K562 (cell line): ENCODE measurements around the gene LPAR2. TPM values are rescaled to one million over a fixed set of nuclear protein-coding genes. Genes with fewer than 3 reads are reported as not detected.

Experiments
- ATAC-seq: fragments of 200-7000 bp; cut with Tn5 transposase; 3 replicates; pipeline ENCODE4 v1.9.1; 2020; ENCODE audit warnings: moderate library complexity
- BruUV-seq: library from RNA; stranded (reverse); fragments of 400-500 nt; replicated peaks from 2 replicates; lab custom pipeline; 2021; lab: Mats Ljungman, UMichigan
- CTCF ChIA-PET: fragments of 300-600 bp; formaldehyde crosslinking; extraction: SDS; loops from one replicate; lab custom pipeline; 2021; ENCODE audit warnings: low intra/inter-chr PET ratio; lab: Yijun Ruan, JAX
- POLR2A ChIA-PET: fragments of 300-600, 350-650 bp; sonication (Branson Sonifier 250); formaldehyde crosslinking; extraction: SDS; loops from one replicate; lab custom pipeline; 2021; ENCODE audit warnings: antibody characterized with exemption, inconsistent platforms; lab: Yijun Ruan, JAX
- DNase-seq, 4 experiments: peaks; one replicate each; pipeline versions ENCODE4 v3.0.0 to v3.0.0-alpha.2; 2011 to 2018; ENCODE audit warnings: low spot score in 3 of 4, mixed read lengths in 3 of 4; ENCODE audit errors: extremely low read depth in 1 of 4
- FAIRE-seq: peaks from 2 replicates; lab custom pipeline; 2011; peaks lifted over from hg19 to GRCh38; lab: Jason Lieb, UNC
- H2AFZ ChIP-seq: 2 replicates; pipeline ENCODE4 v1.6.0; 2011; ENCODE audit warnings: low read depth, low read length, control low read depth, inconsistent platforms
- H3K27ac ChIP-seq: fragments of 200-600 bp; 3 replicates; pipeline ENCODE4 v1.8.0; 2011; ENCODE audit warnings: low read depth, mild to moderate bottlenecking, control low read depth, inconsistent platforms, low read length, moderate library complexity, mixed read lengths; ENCODE audit errors: extremely low read depth
- H3K27me3 ChIP-seq, 2 experiments: fragments of 300-600 bp in 1 of 2; 2 replicates in 1 of 2; 3 replicates in 1 of 2; pipeline versions ENCODE4 v1.6.0 to v1.8.0; 2011; ENCODE audit warnings: inconsistent platforms in 2 of 2, low read length in 2 of 2, mild to moderate bottlenecking in 1 of 2, mixed read lengths in 1 of 2, moderate library complexity in 1 of 2; ENCODE audit not compliant: control insufficient read depth in 2 of 2, insufficient read depth in 2 of 2
- H3K36me3 ChIP-seq: fragments of 300-600 bp; 3 replicates; pipeline ENCODE4 v1.8.0; 2011; ENCODE audit warnings: mild to moderate bottlenecking, low read length, inconsistent platforms; ENCODE audit not compliant: control insufficient read depth, insufficient read depth
- H3K4me1 ChIP-seq, 2 experiments: fragments of 200-600 bp in 1 of 2; replicated peaks in 1 of 2; 2 replicates in 1 of 2; 3 replicates in 1 of 2; pipeline versions ENCODE4 v1.5.1 to v1.8.0; 2011; ENCODE audit warnings: inconsistent platforms in 2 of 2, low read length in 2 of 2, mild to moderate bottlenecking in 1 of 2, mixed read lengths in 1 of 2, moderate library complexity in 1 of 2; ENCODE audit not compliant: control insufficient read depth in 2 of 2, insufficient read depth in 2 of 2
- H3K4me2 ChIP-seq: 2 replicates; pipeline ENCODE4 v1.6.1; 2011; ENCODE audit warnings: low read length, control low read depth, inconsistent platforms, mixed read lengths; ENCODE audit not compliant: insufficient read depth
- H3K4me3 ChIP-seq: fragments of 200-600 bp; sonication (generic), shearing (Covaris generic); 2 replicates; pipeline ENCODE4 v1.5.1; 2016; ENCODE audit warnings: control low read depth, inconsistent platforms
- H3K79me2 ChIP-seq: fragments of 200-600 bp; 3 replicates; pipeline ENCODE4 v1.8.0; 2011; ENCODE audit warnings: low read length, inconsistent platforms; ENCODE audit not compliant: control insufficient read depth, insufficient read depth
- H3K9ac ChIP-seq, 2 experiments: 2 replicates each; pipeline versions ENCODE4 v1.6.0 to v1.6.1; 2011; ENCODE audit warnings: low read depth in 2 of 2, low read length in 2 of 2, control low read depth in 1 of 2, inconsistent platforms in 1 of 2, mild to moderate bottlenecking in 1 of 2, mixed read lengths in 1 of 2; ENCODE audit not compliant: insufficient read depth in 1 of 2
- H3K9me1 ChIP-seq: one replicate; pipeline ENCODE4 v1.6.0; 2011; ENCODE audit warnings: inconsistent platforms, mild to moderate bottlenecking, low read length, moderate library complexity; ENCODE audit not compliant: control insufficient read depth, insufficient read depth
- H3K9me3 ChIP-seq: replicated peaks from 2 replicates; pipeline ENCODE4 v1.5.1; 2011; ENCODE audit warnings: low read depth, low read length, inconsistent platforms; ENCODE audit not compliant: control insufficient read depth, insufficient read depth
- H4K20me1 ChIP-seq: replicated peaks from 2 replicates; pipeline ENCODE4 v1.6.1; 2011; ENCODE audit warnings: low read length, inconsistent platforms, mixed read lengths; ENCODE audit not compliant: control insufficient read depth, insufficient read depth
- SPI1 ChIP-seq: IDR thresholded peaks from 2 replicates; pipeline ENCODE4 v1.6.1; 2011; ENCODE audit warnings: low read depth, low read length, control low read depth, borderline replicate concordance
- YY1 ChIP-seq, 3 experiments: IDR thresholded peaks; 2 replicates each; pipeline ENCODE4 v1.6.1; 2011; ENCODE audit warnings: low read length in 2 of 3, mild to moderate bottlenecking in 2 of 3, moderate library complexity in 2 of 3, borderline replicate concordance in 1 of 3, control low read depth in 1 of 3, low read depth in 1 of 3; ENCODE audit not compliant: insufficient read depth in 3 of 3, insufficient replicate concordance in 2 of 3, control insufficient read depth in 1 of 3, insufficient read length in 1 of 3; ENCODE audit errors: extremely low read depth in 1 of 3
- ZNF551 ChIP-seq: fragments of 250-450 bp; sonication (Bioruptor Pico); IDR thresholded peaks from 2 replicates; pipeline ENCODE4 v1.5.0; 2021; ENCODE audit warnings: mild to moderate bottlenecking, moderate library complexity
- WGBS: fragments of 100-300 bp; shearing (Covaris generic); methylation state at CpG from one replicate; pipeline ENCODE4 v1.1.6; 2016; ENCODE audit warnings: low coverage, mixed read lengths; ENCODE audit not compliant: insufficient coverage; ENCODE audit errors: missing lambda C conversion rate; 5-methylcytosine and 5-hydroxymethylcytosine counted together
- in situ Hi-C: fragments of 300-500 bp; cut with MboI; formaldehyde crosslinking; loops from 4 replicates; pipeline ENCODE4 v1.15.0; 2018; ENCODE audit warnings: inconsistent platforms, mixed read lengths
- intact Hi-C: fragments of 100-400 bp; cut with micrococcal nuclease; formaldehyde crosslinking; loops from 2 replicates; pipeline ENCODE4 v1.14.2; 2022
- polyA plus RNA-seq, 8 experiments: library from polyadenylated mRNA; depleted of rRNA in 4 of 8; stranded (reverse) in 5 of 8; unstranded in 3 of 8; fragments of >200 nt; fragmentation: Nextera tagmentation in 2 of 8; fragmentation: Illumina TruSeq in 1 of 8; extraction: Ambion mirVana in 2 of 8; extraction: Trizol in 1 of 8; gene quantifications; 2 replicates each; pipeline versions ENCODE4 v1.2.1 to v1.2.3, GENCODE V29; 2011 to 2014; ENCODE audit warnings: inconsistent platforms in 1 of 8, missing spikeins in 1 of 8
- total RNA-seq, 7 experiments: library from RNA; depleted of rRNA in 6 of 7; stranded (reverse); fragments of >200 nt in 6 of 7; fragmentation: Illumina TruSeq in 2 of 7; extraction: Trizol in 2 of 7; gene quantifications; 2 replicates each; pipeline versions ENCODE4 v1.2.1 to v1.2.3, GENCODE V29; 2011 to 2021; ENCODE audit warnings: low replicate concordance in 1 of 7

Gene LPAR2
- total and polyA plus RNA-seq, 9 of the 15 experiments (the other 6 are each of a cell fraction or from before 2014, with no cell fraction given): 0.63 to 13.8 (median 4.4) TPM

DNA sequence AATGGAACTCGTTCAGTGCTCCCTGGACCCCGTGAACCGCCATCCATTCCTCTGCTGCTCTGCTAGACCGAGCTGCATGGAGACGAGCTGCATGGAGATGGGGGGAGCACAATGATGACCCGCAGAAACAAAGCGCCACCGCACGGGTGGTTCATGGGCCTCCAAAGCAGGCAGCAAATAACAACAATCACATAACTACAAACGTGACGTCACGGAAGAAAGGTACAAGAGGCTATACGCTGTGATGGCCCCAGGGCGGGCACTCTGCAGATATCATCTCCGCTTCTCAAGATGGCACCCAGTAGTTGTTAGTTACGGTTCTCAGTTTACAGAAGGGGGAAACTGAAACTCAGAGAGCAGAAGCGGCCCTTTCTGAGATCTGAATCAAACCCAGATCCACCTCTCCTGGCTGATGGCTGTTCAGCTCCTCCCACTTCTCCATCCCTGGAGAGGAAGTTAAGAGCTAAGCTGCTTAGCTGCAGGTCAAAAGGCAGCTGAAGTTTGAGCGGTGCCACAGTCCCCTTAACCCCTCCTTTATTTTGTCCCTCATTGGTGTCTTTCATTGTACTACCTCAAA, 33.7 kb upstream of the LPAR2 start:
- Histone ChIP-seq H3K9me3 (no peaks in the 10 kb centered on the region; the same call in 1 of the 2 replicates), H3K4me1 (peaks cover 10 to 36% of the 10 kb centered on the region in 2 experiments; a peak in 4 of 5 replicates), H3K4me3 (peak overlapping the region; percentile 92; the same call in 1 of the 2 replicates), H3K27ac (peak overlapping the region; percentile 100; the same call in 2 of the 3 replicates), H3K9me1 (no peaks in the 10 kb centered on the region), H3K4me2 (peak overlapping the region; percentile 99), H3K36me3 (peaks cover 47% of the 10 kb centered on the region), H3K79me2 (peaks cover 36% of the 10 kb centered on the region), H3K27me3 (no peaks in the 10 kb centered on the region), H4K20me1 (peaks cover 9% of the 10 kb centered on the region; the same call in 1 of the 2 replicates), H3K9ac (peak overlapping the region; percentile 95 to 96), H2AFZ (no peak overlapping the region)
- no TSS peak for BruUV-seq
- in situ Hi-C loops: no loop called here
- CTCF ChIA-PET: no interaction called here
- DNase-seq (peak; percentile 25 to 51 (median 32)), FAIRE-seq (peak; percentile 42), ATAC-seq (peak; percentile 4)
- WGBS: 82% methylated on average over 18 of the region's 18 CpGs
- POLR2A ChIA-PET: interaction anchor here (0.6 to 5.0 kb wide), 7 partner anchors 11 to 1140 kb away, joined by 3 to 40 read pairs (median 3); partner anchors contain the start of genes ELL and ZNF93
- TF ChIP-seq YY1 (IDR thresholded peaks at IDR 0.05; ENCODE audit: borderline replicate concordance in 1 of 3, control insufficient read depth in 1 of 3, extremely low read depth in 1 of 3, insufficient read depth in 3 of 3, insufficient read length in 1 of 3, insufficient replicate concordance in 2 of 3, low read depth in 1 of 3, low read length in 2 of 3): peak in 1 of 3 experiments; percentile 51
- TF ChIP-seq ZNF551 (CRISPR knock-in tag): no peak
- TF ChIP-seq SPI1: peak; percentile 86; the same call in 1 of the 2 replicates
- intact Hi-C loops: loop anchor here (10.0 kb wide), 1 partner anchor 73 kb away; the partner anchor contains the start of gene ZNF14
